GM18861 (cell line): ENCODE results near the gene EPHB2.
"Not testable (repeated sequence)": the region's sequence is repeated elsewhere in the genome, so short reads cannot be mapped to it uniquely, and the experiment has no call there.

ENCODE experiments used
- ATAC-seq: cut with Tn5 transposase; IDR thresholded peaks from one replicate; pipeline ENCODE4 v1.9.1; 2021; ENCODE audit not compliant: unreplicated experiment

Gene EPHB2

GRCh38 chr1:22710701-22711049 lies at the start of gene EPHB2:
EPHB2 (plus strand) TSS chr1:22710839; CDS start chr1:22710983, 144 bp downstream.
- ATAC-seq: no peak

DNA sequence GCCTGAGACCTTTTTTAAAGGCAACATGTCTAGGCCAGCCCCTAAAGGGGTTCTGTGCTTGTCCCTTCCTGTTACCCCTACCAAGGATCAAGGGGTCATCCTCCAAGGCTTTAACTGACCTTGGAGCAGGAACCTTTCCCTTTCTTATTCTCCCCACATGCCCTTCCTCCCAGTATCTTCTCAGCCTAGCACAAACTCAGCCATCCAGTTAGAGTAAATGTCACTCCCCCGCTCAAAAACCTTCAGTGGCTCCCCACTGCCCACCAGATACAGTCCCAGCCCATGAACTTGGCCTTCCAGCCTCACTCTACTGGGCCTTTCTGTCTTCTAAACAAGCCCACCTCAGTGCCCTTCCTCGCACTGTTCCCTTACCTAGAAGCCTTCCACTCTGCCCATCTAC lies 48.8 kb upstream of the EPHB2 start:
- ATAC-seq: no peak

DNA sequence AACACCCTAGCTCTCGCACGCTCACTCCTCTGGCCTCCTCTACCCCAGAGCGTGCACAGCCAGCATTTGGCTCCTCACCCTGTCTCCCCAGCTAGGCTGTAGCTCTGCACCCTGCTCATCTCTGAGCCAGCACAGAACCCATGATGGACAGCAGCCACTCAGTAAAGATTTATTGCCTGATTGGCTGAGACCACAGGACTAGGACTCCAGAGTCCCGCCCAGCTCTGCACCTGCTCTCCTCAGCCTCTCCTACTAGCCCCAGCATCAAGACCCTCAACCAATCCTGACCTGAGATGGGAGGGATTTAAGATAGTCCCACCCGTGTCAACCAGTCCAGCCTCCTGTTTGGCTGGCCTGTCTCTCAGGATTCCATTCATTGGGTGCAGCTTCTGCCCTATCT lies 48.3 kb upstream of the EPHB2 start:
- ATAC-seq: no peak

- no peak for ATAC-seq
These were observed 47.6 kb upstream of the EPHB2 start for GRCh38 chr1:22662986-22663408.

DNA sequence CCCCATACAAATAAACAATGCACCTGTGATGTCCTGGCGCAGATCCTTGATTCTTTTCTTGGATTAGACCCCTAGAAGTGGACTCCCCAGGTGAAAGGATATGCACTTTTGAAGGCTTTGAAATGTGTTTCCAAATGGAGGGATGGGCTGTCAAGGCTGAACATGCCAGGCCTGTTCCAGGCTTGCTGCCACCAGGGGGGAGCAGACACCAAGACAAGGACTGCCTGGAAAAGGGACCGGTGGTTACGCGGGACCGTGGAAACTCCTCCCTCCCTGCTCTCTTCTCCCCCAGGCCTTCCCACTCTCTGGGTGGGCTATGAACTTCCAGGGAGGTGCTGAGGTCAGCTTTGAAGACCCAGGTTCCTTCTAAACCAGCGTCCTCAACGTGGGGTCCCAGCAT lies 44.9 kb upstream of the EPHB2 start:
- ATAC-seq: no peak

DNA sequence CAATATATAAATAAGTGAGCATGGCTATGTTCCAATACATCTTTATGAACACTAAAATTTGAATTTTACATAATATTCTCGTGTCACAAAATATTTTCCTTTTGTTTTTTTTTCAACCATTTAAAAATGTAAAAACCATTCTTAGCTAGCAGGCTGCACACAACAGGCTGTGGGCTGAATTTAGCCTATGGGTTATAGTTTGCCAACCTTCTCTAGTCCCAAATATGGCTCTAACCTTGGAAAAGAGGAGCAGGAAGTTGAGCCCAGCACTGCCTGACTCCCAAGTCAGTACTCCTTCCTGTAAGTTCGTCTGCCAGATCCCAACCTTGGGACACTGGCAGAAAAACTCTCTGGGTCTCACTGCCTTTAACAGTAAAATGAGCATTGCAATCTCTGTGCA lies 44.2 kb upstream of the EPHB2 start:
- ATAC-seq: no peak

DNA sequence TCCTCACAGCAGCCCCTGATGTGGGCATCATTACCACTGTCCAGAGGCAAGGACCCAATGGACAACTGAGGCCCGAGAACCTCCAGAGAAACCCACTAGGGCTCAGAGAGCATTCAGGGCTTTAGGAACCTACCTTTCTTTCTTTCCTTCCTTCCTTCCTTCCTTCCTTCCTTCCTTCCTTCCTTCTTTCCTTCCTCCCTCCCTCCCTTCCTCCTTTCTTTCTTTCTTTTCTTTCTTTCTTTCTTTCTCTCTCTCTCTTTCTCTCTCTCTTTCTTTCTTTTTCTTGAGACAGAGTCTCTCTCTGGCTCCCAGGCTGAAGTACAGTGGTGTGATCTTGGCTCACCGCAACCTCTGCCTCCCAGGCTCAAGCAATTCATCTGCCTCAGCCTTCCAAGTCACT lies 41.8 kb upstream of the EPHB2 start:
- ATAC-seq: not testable (repeated sequence)

DNA sequence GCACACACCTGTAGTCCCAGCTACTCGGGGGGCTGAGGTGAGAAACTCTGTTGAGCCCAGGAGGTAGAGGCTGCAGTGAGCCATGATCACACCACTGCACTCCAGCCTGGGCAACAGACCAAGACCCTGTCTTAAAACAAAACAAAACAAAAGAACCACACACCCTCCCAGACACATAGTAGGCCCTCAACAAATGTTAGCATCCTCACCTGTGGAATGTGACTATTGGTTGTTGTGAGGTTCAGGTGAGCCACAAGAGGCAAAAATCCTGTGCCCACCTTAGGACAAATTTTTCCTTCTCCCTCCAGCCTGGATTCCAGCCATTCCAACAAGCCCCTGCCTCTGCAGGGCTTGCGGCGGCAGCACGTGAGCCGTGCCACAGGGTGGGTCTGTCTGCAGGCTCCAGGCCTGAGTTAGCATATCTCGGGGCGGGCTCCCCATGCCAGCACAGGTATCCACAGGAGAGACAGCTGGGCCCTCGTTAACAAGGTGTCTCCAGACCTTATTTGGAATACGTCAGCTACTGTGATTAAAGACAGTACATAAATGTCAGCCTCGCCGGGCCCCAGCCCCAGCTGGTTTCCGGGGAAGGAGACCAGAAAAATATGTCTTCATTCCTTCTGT lies 40.2 kb upstream of the EPHB2 start:
- ATAC-seq: no peak

DNA sequence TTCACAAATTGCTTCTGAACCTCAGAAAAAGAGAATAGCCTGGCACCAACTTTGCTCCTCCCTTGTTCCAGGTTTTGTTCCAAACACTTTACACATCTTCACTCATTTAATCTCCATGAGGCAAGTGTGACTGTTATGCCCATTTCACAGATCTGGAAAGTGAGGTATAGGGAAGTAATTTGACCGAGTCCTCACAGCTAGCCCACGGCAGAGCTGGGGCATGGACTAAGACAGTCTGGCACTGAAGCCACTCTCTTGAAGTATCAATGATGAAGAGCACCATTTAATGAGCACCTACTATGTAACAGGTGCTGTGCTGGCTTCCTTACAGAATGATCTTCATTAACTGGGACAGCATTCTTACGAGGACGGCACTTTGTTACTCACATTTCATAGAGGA lies 38.6 kb upstream of the EPHB2 start:
- no peak for ATAC-seq

- ATAC-seq: no peak
These were observed 36.9 kb upstream of the EPHB2 start for GRCh38 chr1:22673486-22674409.

- no peak for ATAC-seq
These were observed 36.3 kb upstream of the EPHB2 start for GRCh38 chr1:22674410-22674749.

DNA sequence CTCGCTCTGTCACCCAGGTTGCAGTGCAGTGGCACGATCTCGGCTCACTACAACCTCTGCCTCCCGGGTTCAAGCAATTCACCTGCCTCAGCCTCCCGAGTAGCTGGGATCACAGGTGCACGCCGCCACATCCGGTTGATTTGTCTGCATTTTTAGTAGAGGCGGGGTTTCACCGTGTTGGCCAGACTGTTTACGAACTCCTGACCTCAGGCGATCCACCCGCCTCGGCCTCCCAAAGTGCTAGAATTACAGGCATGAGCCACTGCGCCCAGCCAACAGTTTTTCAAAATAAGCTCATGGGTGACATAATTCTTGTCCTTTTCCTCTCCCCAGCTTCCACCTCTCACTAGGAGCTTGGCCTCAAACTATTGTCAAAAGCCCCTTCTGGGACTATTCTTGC lies 34.5 kb upstream of the EPHB2 start:
- ATAC-seq: not testable (repeated sequence)

DNA sequence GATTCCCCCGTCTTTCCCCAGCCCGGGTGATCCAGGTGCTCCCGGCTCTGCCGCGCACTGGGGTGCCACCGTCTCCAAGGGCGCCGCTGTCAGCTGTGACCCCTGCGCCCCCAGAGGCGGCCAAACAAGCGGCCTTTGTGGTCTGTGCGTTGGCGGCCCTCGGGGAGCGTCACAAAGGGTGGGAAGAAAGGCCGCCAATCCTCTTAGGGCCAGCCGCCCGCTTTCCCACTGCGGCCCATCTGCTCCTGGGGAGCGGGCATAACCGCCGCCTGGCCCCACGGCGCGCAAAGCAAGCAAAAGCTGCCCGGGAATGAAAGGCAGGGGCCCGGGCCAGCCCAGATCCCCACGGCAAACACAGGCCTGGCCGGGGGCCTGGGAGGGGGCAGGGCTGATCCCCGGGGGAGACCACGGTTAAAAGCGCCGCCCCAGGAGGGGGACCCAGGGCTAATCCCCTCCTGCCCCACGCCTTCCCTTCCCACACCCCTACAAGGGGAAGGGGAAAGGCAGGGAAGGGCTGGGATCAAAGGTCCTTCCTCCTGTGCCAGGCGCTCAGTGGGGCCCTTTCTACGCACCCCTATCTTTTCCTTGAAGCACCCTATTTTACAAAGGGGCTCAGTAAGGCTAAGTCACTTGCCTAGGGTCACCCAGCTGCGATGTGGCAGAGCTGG lies 33.6 kb upstream of the EPHB2 start:
- no peak for ATAC-seq

DNA sequence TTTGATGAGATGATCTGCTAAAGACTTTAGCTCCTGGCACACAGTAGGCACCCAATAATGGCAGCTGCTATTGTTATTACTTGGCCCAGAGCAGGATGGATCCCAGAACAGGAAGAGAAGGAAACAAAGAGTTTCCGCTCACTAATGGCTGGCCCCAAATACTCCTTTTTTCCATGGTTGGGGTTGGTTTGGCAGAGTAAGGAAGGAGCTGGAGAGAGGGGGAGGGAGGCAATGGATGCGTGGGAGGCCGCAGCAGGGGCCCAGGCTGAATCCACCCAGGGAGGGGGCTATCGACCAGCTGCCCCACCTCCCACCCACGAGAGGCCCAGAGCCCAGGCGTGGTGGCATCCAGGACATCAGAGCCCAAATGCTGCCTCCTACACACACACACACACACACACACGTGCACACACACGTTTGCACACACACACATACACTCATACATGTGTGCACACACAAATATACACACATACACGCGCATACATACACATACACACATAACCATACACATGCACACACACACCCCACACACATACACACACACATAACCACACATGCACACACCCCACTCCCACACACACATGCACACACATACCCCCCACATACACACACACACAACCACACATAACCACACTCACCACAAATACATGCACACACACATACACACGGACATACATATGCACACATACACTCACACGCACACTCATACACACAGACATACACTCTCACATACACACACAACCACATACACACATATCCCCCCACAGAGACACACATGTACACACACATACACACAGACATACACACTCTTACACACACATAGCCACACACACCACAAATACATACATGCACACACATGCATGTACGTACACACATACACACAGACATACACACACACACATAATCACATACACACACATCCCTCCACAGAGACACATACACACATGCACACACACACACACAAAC lies 32.4 kb upstream of the EPHB2 start:
- ATAC-seq: no peak

DNA sequence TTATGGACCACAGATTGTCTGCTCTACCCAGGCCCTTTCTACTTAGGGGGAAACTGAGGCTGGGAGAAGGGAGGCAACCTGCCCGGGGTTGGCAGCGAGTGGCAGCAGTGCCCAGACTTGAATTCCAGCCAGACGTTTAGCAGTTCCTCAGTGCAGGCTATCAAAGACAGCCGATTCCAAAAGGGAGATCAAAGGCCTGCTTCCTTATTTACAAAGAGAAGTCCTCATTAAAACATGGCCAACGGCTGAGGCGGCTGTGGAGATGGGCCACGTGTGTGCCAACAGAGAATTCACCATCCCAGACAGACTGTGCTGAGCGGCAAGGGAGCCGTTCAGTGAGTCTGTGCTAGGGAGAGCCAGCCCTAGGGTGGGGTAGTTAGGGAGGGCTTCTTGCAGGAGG lies 29.9 kb upstream of the EPHB2 start:
- no peak for ATAC-seq

DNA sequence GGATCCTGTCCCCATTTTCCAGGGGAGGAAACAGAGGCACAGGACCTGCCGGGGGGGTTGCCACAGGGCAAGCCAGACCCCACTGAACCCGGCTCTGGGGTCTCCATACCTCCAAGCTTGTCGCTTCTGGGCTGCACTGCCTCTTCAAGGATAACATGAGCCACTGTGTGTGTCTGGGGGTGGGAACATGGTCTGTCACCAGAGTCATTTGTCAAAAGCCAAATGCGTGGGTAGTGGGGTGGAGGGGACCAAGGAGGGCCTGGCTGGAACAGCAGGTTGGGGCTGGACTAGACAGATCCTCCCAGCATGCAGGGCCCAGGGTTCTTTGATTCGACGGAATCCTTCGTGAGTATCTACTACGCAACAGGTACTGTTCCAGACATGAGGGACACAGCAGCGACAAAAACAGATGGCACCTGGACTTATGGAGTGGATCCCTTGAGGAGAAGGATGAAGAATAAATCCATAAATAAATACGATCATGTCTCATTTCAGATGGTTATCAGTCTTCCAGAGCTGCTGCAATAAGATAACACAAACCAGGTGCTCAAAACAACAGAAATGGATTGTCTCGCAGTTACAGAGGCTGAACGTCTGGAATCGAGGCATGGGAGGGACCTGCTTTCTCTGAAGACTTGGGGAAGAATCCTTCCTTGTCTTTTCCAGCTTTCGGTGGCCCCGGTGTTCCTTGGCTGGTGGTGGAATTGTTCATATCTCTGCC lies 28.9 kb upstream of the EPHB2 start:
- no peak for ATAC-seq

DNA sequence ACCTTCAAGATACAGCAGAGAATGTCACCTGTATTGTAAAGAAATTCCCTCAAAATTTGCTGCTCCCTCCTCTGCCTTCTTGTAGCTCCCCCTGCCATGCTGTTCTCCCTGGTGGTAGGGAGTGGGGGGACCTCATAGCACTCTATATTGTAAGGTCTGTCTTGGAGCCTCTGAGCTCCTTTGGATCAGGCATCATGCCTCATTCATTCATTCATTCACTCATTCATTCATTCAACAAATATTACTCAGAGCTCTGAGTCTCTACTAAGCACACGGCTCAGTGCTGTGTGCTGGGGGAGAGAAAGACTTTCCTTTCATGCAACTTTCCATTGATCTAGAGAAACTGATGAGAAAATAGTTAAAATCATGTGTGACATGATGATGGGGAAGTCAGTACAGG lies 27.1 kb upstream of the EPHB2 start:
- ATAC-seq: no peak

DNA sequence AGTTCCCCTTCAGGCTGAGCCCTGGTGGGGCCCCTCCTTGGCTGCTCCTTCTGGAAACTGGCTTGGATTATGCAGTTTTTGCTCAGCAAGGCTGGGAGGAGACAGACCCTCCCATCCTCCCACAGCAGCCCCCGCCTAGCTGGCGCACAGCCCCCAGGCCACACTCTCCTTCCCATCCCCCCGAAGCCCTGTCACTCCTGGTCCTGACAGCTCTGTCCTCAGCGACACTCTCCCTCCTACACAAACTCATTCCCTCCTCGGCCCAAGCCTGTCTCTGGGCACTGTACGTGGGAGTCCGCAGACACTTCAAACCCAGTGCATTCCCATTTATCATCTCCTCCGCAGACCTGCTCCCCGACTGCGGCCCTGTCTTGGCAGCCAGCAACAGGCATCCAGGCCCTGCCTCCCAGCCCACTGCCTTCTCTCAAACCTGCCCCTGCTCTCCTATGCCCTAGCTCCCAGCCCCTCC lies 25.0 kb upstream of the EPHB2 start:
- ATAC-seq: no peak

DNA sequence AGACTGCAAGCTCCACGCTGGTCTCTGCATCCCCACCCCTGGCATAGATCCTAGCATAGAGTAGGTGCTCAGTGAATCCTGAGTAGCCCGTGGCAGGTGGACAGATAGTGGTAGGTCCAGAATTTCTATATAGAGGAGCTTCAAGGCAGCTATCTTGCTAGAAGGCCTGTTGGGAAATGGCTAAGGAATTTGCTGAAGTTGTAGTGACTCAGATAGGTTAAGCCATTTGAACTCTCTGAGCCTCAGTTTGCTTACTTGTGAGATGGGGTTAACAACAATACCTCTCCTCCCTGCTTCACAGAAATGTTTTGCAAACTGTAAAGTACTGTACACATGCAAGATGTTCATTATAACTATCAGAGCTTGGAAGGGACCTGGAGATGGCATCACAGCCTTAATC lies 23.4 kb upstream of the EPHB2 start:
- ATAC-seq: no peak

DNA sequence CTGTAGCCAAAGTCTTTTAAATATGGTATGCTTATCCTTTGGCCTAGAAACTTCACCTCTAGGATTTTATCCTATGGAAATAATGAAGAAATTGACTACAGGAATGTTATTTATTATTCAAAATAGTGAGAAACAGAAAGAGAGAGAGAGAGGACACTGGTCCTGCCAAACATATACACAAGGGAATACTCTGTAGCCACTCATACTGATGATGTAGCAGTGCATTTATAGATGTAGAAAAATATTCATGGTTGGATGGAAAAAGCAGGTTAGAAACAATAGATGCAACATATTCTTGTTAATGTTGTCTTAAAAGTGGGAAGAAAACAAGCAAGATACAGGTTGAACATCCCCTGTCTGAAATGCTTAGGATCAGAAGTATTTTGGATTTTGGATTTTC lies 22.2 kb upstream of the EPHB2 start:
- no peak for ATAC-seq
